ENCODE results near the gene SLC27A2.

SLC27A2 gene

GRCh38 chr15:50146632-50147031, 35.4 kb upstream of the SLC27A2 start:
- Histone ChIP-seq H3K79me2 (ENCODE audit: insufficient read depth, low read depth) (no peaks in the 10 kb centered on the region), H2AFZ (ENCODE audit: low read depth) (no peak overlapping the region), H3K4me3 (IDR thresholded peaks at IDR 0.05; ENCODE audit: insufficient read depth, low read depth, low read length) (no peak overlapping the region), H3K36me3 (ENCODE audit: insufficient read depth) (no peaks in the 10 kb centered on the region), H3K4me1 (ENCODE audit: low read depth, poor library complexity, severe bottlenecking) (no peaks in the 10 kb centered on the region), H3K27me3 (ENCODE audit: insufficient read depth, low read depth) (no peaks in the 10 kb centered on the region), H3K27ac (no peak overlapping the region), H3K4me2 (no peak overlapping the region), H4K20me1 (ENCODE audit: insufficient read depth) (no peaks in the 10 kb centered on the region), H3K9ac (no peak overlapping the region)
- TF ChIP-seq CTCF (conservative IDR thresholded peaks at IDR 0.05; ENCODE audit: low read depth, low read length): no peak

- H3K27me3 ChIP-seq (ENCODE audit: insufficient read depth, low read depth): no peaks in the 10 kb centered on the region
- no peak overlapping the region for H3K4me3 ChIP-seq (IDR thresholded peaks at IDR 0.05; ENCODE audit: insufficient read depth, low read depth, low read length)
- H3K79me2 ChIP-seq (ENCODE audit: insufficient read depth, low read depth): no peaks in the 10 kb centered on the region
- no peaks in the 10 kb centered on the region for H4K20me1 ChIP-seq (ENCODE audit: insufficient read depth)
- H3K4me1 ChIP-seq (ENCODE audit: low read depth, poor library complexity, severe bottlenecking): no peaks in the 10 kb centered on the region
- H2AFZ ChIP-seq (ENCODE audit: low read depth): no peak overlapping the region
- no peak overlapping the region for H3K27ac ChIP-seq
- H3K4me2 ChIP-seq: no peak overlapping the region
- no peak for TF ChIP-seq CTCF (conservative IDR thresholded peaks at IDR 0.05; ENCODE audit: low read depth, low read length)
- H3K36me3 ChIP-seq (ENCODE audit: insufficient read depth): no peaks in the 10 kb centered on the region
- H3K9ac ChIP-seq: no peak overlapping the region
These were observed 33.5 kb upstream of the SLC27A2 start for GRCh38 chr15:50148362-50148963.

GRCh38 chr15:50149090-50149489, 32.9 kb upstream of the SLC27A2 start:
- Histone ChIP-seq H3K79me2 (ENCODE audit: insufficient read depth, low read depth) (no peaks in the 10 kb centered on the region), H3K27ac (no peak overlapping the region), H3K4me1 (ENCODE audit: low read depth, poor library complexity, severe bottlenecking) (no peaks in the 10 kb centered on the region), H4K20me1 (ENCODE audit: insufficient read depth) (no peaks in the 10 kb centered on the region), H3K27me3 (ENCODE audit: insufficient read depth, low read depth) (no peaks in the 10 kb centered on the region), H3K4me3 (IDR thresholded peaks at IDR 0.05; ENCODE audit: insufficient read depth, low read depth, low read length) (no peak overlapping the region), H2AFZ (ENCODE audit: low read depth) (no peak overlapping the region), H3K9ac (no peak overlapping the region), H3K36me3 (ENCODE audit: insufficient read depth) (no peaks in the 10 kb centered on the region), H3K4me2 (no peak overlapping the region)
- no peak for TF ChIP-seq CTCF (conservative IDR thresholded peaks at IDR 0.05; ENCODE audit: low read depth, low read length)

GRCh38 chr15:50150349-50150748, 31.6 kb upstream of the SLC27A2 start:
- Histone ChIP-seq H2AFZ (ENCODE audit: low read depth) (no peak overlapping the region), H3K4me1 (ENCODE audit: low read depth, poor library complexity, severe bottlenecking) (no peaks in the 10 kb centered on the region), H3K79me2 (ENCODE audit: insufficient read depth, low read depth) (no peaks in the 10 kb centered on the region), H3K4me3 (IDR thresholded peaks at IDR 0.05; ENCODE audit: insufficient read depth, low read depth, low read length) (no peak overlapping the region), H3K27ac (no peak overlapping the region), H3K9ac (no peak overlapping the region), H3K27me3 (ENCODE audit: insufficient read depth, low read depth) (no peaks in the 10 kb centered on the region), H3K36me3 (ENCODE audit: insufficient read depth) (no peaks in the 10 kb centered on the region), H4K20me1 (ENCODE audit: insufficient read depth) (no peaks in the 10 kb centered on the region), H3K4me2 (no peak overlapping the region)
- TF ChIP-seq CTCF (conservative IDR thresholded peaks at IDR 0.05; ENCODE audit: low read depth, low read length): no peak

All from KMS-11 (cell line).